Raji (cell line): ENCODE results near the gene B3GALT5.

Experiments used
- POLR2A ChIP-seq: IDR thresholded peaks from 2 replicates; pipeline ENCODE4 v1.6.1; 2011; ENCODE audit warnings: low read depth, low read length, control low read depth; ENCODE audit not compliant: insufficient read depth

The B3GALT5 gene

GRCh38 chr21:39651206-39651605, 38.5 kb downstream of the B3GALT5 start:
- TF ChIP-seq POLR2A, result no peak

GRCh38 chr21:39654951-39655350, 42.2 kb downstream of the B3GALT5 start:
- no peak for TF ChIP-seq POLR2A

- TF ChIP-seq POLR2A, result no peak
These were observed 42.8 kb downstream of the B3GALT5 start for GRCh38 chr21:39655589-39655988.

- no peak for TF ChIP-seq POLR2A
These were observed 43.5 kb downstream of the B3GALT5 start for GRCh38 chr21:39656209-39656608.

- no peak for TF ChIP-seq POLR2A
These were observed 44.5 kb downstream of the B3GALT5 start for GRCh38 chr21:39657091-39657689.

GRCh38 chr21:39658066-39658465, 45.3 kb downstream of the B3GALT5 start:
- TF ChIP-seq POLR2A, result no peak

GRCh38 chr21:39659070-39659815, 46.5 kb downstream of the B3GALT5 start:
- TF ChIP-seq POLR2A, result no peak

- TF ChIP-seq POLR2A, result no peak
These were observed 47.6 kb downstream of the B3GALT5 start for GRCh38 chr21:39660191-39660980.

GRCh38 chr21:39661121-39661520, 48.4 kb downstream of the B3GALT5 start:
- TF ChIP-seq POLR2A, result no peak

GRCh38 chr21:39661740-39662139, 49.0 kb downstream of the B3GALT5 start:
- TF ChIP-seq POLR2A, result no peak

GRCh38 chr21:39662411-39662953, 49.7 kb downstream of the B3GALT5 start:
- TF ChIP-seq POLR2A, result no peak

- TF ChIP-seq POLR2A, result no peak
These were observed 50.3 kb downstream of the B3GALT5 start for GRCh38 chr21:39663066-39663465.

- TF ChIP-seq POLR2A, result no peak
These were observed 51.2 kb downstream of the B3GALT5 start for GRCh38 chr21:39663742-39664492.

- TF ChIP-seq POLR2A, result no peak
These were observed 51.8 kb downstream of the B3GALT5 start for GRCh38 chr21:39664586-39664985.

GRCh38 chr21:39666026-39666425, 53.3 kb downstream of the B3GALT5 start:
- TF ChIP-seq POLR2A, result no peak

GRCh38 chr21:39666681-39667315, 54.1 kb downstream of the B3GALT5 start:
- no peak for TF ChIP-seq POLR2A
